Endodermal cell (in vitro differentiated cells): ENCODE results near the gene PHF8. TPM values are rescaled to one million over a fixed set of nuclear protein-coding genes. Genes with fewer than 3 reads are reported as not detected.

Source experiments
- DNase-seq: peaks from one replicate; pipeline ENCODE4 v3.0.0-alpha.2; 2017
- H3K27ac ChIP-seq: 2 replicates; pipeline ENCODE4 v1.5.1; 2013; ENCODE audit warnings: mild to moderate bottlenecking, low read depth, low read length, moderate library complexity
- H3K27me3 ChIP-seq: 2 replicates; pipeline ENCODE4 v1.6.1; 2013; ENCODE audit warnings: mild to moderate bottlenecking, low read length, moderate library complexity; ENCODE audit not compliant: insufficient read depth, control insufficient read depth, poor library complexity, severe bottlenecking
- H3K36me3 ChIP-seq: 2 replicates; pipeline ENCODE4 v1.7.0; 2013; ENCODE audit warnings: mild to moderate bottlenecking, low read length, moderate library complexity; ENCODE audit not compliant: control insufficient read depth, insufficient read depth
- H3K4me1 ChIP-seq: one replicate; pipeline ENCODE4 v1.7.0; 2013; ENCODE audit warnings: low read length; ENCODE audit not compliant: control insufficient read depth, insufficient read depth
- H3K4me3 ChIP-seq: 2 replicates; pipeline ENCODE4 v1.5.1; 2013; ENCODE audit warnings: mild to moderate bottlenecking, low read length, moderate library complexity
- H3K9ac ChIP-seq: 2 replicates; pipeline ENCODE4 v1.6.1; 2013; ENCODE audit warnings: mild to moderate bottlenecking, low read length, moderate library complexity; ENCODE audit not compliant: poor library complexity, severe bottlenecking; ENCODE audit errors: extremely low read depth
- H3K9me3 ChIP-seq: 2 replicates; pipeline ENCODE4 v1.6.1; 2013; ENCODE audit warnings: mild to moderate bottlenecking, low read length, moderate library complexity; ENCODE audit not compliant: control insufficient read depth
- H3K27ac Mint-ChIP-seq: 2 replicates; pipeline ENCODE4 v1.8.0; 2020; ENCODE audit warnings: mixed read lengths
- H3K27me3 Mint-ChIP-seq: 2 replicates; pipeline ENCODE4 v1.8.0; 2021; ENCODE audit warnings: mild to moderate bottlenecking, mixed read lengths; ENCODE audit not compliant: insufficient read depth
- H3K36me3 Mint-ChIP-seq: 2 replicates; pipeline ENCODE4 v1.8.0; 2020; ENCODE audit warnings: low read depth, mixed read lengths
- H3K4me1 Mint-ChIP-seq: 2 replicates; pipeline ENCODE4 v1.8.0; 2020; ENCODE audit warnings: mixed read lengths
- H3K4me3 Mint-ChIP-seq: 2 replicates; pipeline ENCODE4 v1.8.0; 2020; ENCODE audit warnings: mild to moderate bottlenecking, moderate library complexity, mixed read lengths
- H3K9me3 Mint-ChIP-seq: 2 replicates; pipeline ENCODE4 v1.8.0; 2020; ENCODE audit warnings: mild to moderate bottlenecking, mixed read lengths
- CTCF ChIP-seq: fragments of 200-600 bp; sonication (generic); conservative IDR thresholded peaks from 2 replicates; pipeline ENCODE4 v1.5.0; 2021; ENCODE audit warnings: antibody characterized with exemption, mild to moderate bottlenecking
- WGBS, 2 experiments: methylation state at CpG; one replicate each; pipeline versions ENCODE4 v1.1.5 to v1.1.7; 2013; ENCODE audit warnings: missing lambda C conversion rate in 2 of 2, mixed read lengths in 1 of 2; ENCODE audit not compliant: insufficient coverage in 1 of 2, insufficient read length in 1 of 2; 5-methylcytosine and 5-hydroxymethylcytosine counted together
- total RNA-seq, 2 donors: library from RNA; stranded (reverse); fragmentation: NEBNext Ultra II Directional in 1 of 2; extraction: Animal tissue kit (Norgen Biotek cat#: 25700) in 1 of 2; gene quantifications; 2 replicates in 1 of 2; 3 replicates in 1 of 2; pipeline ENCODE4 v1.2.1, GENCODE V29; 2021

The PHF8 gene
- total RNA-seq, 2 donors from 2014 or later = 30.6 to 36.4 TPM

- WGBS, 2 experiments = 72% methylated on average over 2 of the region's 3 CpGs; no CpG with 5 or more reads in 1 of the 2 experiments
- H3K36me3 ChIP-seq = peaks cover 17% of the 10 kb centered on the region
- no peaks in the 10 kb centered on the region for H3K4me1 ChIP-seq
- no peak overlapping the region for H3K9ac ChIP-seq
- no peaks in the 10 kb centered on the region for H3K27me3 ChIP-seq
- no peak overlapping the region for H3K4me3 ChIP-seq
- no peak overlapping the region for H3K4me3 Mint-ChIP-seq
- peaks cover 48% of the 10 kb centered on the region for H3K9me3 Mint-ChIP-seq
- peaks cover 8% of the 10 kb centered on the region for H3K4me1 Mint-ChIP-seq
- peaks cover 35% of the 10 kb centered on the region for H3K36me3 Mint-ChIP-seq
- H3K27ac ChIP-seq = no peak overlapping the region
- no peak overlapping the region for H3K27ac Mint-ChIP-seq
- DNase-seq = no peak
- no peak for TF ChIP-seq CTCF
- no peaks in the 10 kb centered on the region for H3K27me3 Mint-ChIP-seq
- H3K9me3 ChIP-seq = no peaks in the 10 kb centered on the region
Observed at GRCh38 chrX:53939127-53939526, 105.1 kb downstream of the PHF8 start.

- no peak overlapping the region for H3K27ac Mint-ChIP-seq
Observed at GRCh38 chrX:53930515-53931380, 113.5 kb downstream of the PHF8 start.

GRCh38 chrX:53926030-53926429, 118.2 kb downstream of the PHF8 start:
- TF ChIP-seq CTCF = no peak
- Mint-ChIP-seq H3K36me3 (no peaks in the 10 kb centered on the region), H3K4me1 (peaks cover 7% of the 10 kb centered on the region), H3K9me3 (peaks cover 41% of the 10 kb centered on the region), H3K27me3 (no peaks in the 10 kb centered on the region), H3K27ac (no peak overlapping the region), H3K4me3 (no peak overlapping the region)
- Histone ChIP-seq H3K4me3 (no peak overlapping the region), H3K4me1 (no peaks in the 10 kb centered on the region), H3K27me3 (no peaks in the 10 kb centered on the region), H3K9me3 (no peaks in the 10 kb centered on the region), H3K9ac (no peak overlapping the region), H3K27ac (no peak overlapping the region), H3K36me3 (no peaks in the 10 kb centered on the region)
- 91% methylated on average over 5 of the region's 5 CpGs; no CpG with 5 or more reads in 1 of the 2 experiments for WGBS, 2 experiments
- no peak for DNase-seq

More at GRCh38 chrX:53930515-53931380, 113.5 kb downstream of the PHF8 start:
- H3K27me3 ChIP-seq = no peaks in the 10 kb centered on the region
- H3K9ac ChIP-seq = no peak overlapping the region
- 93 to 100% methylated on average over 2 to 5 of the region's 5 CpGs for WGBS, 2 experiments
- H3K4me3 ChIP-seq = no peak overlapping the region
- Mint-ChIP-seq H3K4me1 (no peaks in the 10 kb centered on the region), H3K4me3 (no peak overlapping the region), H3K27me3 (no peaks in the 10 kb centered on the region), H3K36me3 (no peaks in the 10 kb centered on the region), H3K9me3 (peaks cover 47% of the 10 kb centered on the region)
- no peak overlapping the region for H3K27ac ChIP-seq
- H3K36me3 ChIP-seq = no peaks in the 10 kb centered on the region
- no peak for TF ChIP-seq CTCF
- no peaks in the 10 kb centered on the region for H3K9me3 ChIP-seq
- DNase-seq = no peak
- H3K4me1 ChIP-seq = no peaks in the 10 kb centered on the region
